ENCODE data around the gene F7.

Gene F7

DNA sequence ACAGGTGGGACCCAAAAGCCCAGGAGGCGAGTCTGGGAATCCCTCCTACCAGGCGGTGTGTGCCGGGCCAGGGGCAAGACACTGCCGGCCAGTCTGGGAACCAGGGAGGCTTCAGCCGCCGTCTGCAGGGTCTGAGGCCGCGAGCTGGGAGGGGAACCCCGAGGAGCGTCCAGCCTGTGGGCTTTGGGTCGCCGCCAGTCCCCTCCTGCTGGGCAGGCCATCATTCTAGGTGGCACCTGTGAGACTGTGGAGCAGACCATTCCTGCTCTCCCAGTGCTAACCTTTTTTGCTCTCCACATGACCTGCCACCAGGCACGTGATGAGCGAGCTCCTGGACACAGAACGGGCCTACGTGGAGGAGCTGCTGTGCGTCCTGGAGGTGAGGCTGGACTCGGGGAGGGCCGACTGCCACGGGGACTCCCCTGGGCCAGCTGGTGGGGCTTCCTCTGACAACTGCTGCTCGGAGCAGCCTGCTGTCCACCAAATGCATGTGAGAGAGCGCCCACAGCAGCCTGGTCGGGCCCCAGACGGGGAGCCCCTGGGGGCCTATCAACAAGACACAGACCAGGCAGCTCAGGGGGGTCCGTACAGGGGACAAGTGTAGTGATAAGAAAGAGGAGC, 24.6 kb upstream of the F7 start:
- TF ChIP-seq, protein P1, sequence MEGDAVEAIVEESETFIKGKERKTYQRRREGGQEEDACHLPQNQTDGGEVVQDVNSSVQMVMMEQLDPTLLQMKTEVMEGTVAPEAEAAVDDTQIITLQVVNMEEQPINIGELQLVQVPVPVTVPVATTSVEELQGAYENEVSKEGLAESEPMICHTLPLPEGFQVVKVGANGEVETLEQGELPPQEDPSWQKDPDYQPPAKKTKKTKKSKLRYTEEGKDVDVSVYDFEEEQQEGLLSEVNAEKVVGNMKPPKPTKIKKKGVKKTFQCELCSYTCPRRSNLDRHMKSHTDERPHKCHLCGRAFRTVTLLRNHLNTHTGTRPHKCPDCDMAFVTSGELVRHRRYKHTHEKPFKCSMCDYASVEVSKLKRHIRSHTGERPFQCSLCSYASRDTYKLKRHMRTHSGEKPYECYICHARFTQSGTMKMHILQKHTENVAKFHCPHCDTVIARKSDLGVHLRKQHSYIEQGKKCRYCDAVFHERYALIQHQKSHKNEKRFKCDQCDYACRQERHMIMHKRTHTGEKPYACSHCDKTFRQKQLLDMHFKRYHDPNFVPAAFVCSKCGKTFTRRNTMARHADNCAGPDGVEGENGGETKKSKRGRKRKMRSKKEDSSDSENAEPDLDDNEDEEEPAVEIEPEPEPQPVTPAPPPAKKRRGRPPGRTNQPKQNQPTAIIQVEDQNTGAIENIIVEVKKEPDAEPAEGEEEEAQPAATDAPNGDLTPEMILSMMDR (IDR thresholded peaks at IDR 0.05; ENCODE audit: insufficient read depth, low read length, missing control alignments) = no peak
- no peak for DNase-seq (ENCODE audit: low read depth, low spot score)
- ChIA-PET CTCF (no interaction called here), POLR2A (no interaction called here)
- no peak overlapping the region for H3K4me3 ChIP-seq (ENCODE audit: low read depth, low read length)

DNA sequence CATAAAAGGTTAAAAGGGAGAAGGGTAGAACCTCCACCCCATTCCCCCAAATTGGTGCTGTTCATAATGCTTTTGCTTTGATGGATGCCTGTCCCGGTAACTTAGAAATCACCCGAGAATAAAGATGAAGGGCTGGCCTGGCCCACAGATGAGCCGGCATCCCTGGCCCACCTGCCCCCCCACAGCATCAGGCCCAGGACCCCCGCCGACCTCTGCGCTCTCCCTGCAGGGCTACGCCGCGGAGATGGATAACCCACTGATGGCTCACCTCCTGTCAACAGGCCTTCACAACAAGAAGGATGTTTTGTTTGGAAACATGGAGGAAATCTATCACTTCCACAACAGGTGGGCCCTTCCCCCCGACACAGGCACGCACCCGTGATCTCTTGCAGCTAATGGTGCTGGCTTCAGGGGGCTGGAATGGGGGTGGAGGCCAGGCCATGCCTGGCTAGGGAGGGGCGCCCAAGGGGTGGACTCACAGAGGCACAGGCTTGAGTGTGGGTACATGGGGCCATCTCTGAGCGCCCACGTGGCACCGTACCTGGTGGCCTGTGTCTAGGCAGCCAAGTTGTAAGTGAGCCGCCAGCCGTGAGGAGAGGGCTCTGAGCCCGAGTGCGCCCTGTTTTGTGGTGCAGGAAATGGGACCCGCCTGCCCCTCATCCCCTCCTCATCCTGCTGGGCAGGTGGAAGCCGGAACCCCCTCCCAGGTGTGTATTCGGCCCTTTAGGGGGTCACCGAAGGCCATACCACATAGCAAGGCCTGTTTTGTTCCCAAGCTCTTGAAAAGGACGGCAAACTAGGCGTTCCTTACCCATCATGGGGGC, 23.2 kb upstream of the F7 start:
- POLR2A ChIA-PET = no interaction called here
- no peak overlapping the region for H3K4me3 ChIP-seq (ENCODE audit: low read depth, low read length)
- CTCF ChIA-PET = no interaction called here
- DNase-seq (ENCODE audit: low read depth, low spot score) = no peak
- TF ChIP-seq, protein P1 (IDR thresholded peaks at IDR 0.05; ENCODE audit: insufficient read depth, low read length, missing control alignments) = no peak

DNA sequence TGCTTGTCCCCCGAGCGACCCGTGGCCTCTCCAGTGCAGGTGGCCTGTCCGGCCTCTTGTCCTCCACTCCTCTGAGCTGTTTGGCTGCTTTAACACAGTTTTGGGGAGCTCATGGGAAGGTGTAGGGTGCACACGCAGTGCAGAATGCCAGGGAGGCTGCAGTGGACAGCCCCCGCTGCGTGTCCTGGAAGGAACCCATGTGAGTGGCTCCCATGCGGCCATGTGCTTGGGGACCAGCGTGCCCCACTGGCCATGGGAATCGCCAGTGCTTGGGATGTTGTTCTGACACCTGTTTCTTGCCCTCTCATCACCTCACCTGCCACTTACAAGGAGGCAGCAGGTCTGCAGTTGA, 22.6 kb upstream of the F7 start:
- H3K4me3 ChIP-seq (ENCODE audit: low read depth, low read length) = no peak overlapping the region
- POLR2A ChIA-PET = no interaction called here
- DNase-seq (ENCODE audit: low read depth, low spot score) = no peak
- TF ChIP-seq, protein P1 (IDR thresholded peaks at IDR 0.05; ENCODE audit: insufficient read depth, low read length, missing control alignments) = no peak
- CTCF ChIA-PET = interaction anchor here (1.8 kb wide), 1 partner anchor 8 kb away, joined by 3 read pairs; no protein-coding TSS in a partner anchor

DNA sequence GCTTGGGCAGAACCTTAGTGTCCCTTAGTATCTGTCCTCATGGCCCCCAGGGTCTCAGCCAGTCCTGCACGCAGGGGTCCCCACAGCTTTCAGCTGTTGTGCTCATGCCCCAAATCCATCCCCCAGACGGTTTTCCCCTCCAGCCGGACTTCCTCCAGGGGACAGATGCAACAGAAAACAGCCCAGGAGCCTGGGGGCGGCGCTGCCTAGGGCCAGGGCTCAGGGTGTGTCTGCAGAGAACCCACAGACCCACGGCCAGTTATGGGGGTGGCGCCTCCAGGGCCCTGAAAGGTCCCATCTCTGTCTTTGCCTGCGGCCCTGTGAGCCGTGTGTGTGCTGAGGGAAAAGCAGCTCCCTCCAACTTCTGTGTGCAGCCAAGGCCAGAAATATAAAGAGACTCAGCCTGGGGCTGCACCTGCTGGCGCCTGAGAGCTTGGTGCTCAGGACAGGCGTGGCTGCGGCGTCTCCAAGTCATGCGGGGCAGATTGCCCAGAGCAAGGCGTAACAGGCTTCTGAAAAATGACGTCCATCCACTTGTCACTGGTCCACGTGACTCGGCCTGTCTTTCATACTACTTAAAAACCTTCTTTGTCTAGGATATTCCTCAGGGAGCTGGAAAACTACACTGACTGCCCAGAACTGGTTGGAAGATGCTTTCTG, 22.1 kb upstream of the F7 start:
- H3K4me3 ChIP-seq (ENCODE audit: low read depth, low read length) = no peak overlapping the region
- ChIA-PET CTCF (interaction anchor here (1.8 kb wide), 1 partner anchor 8 kb away, joined by 3 read pairs; no protein-coding TSS in a partner anchor), POLR2A (no interaction called here)
- TF ChIP-seq, protein P1 (IDR thresholded peaks at IDR 0.05; ENCODE audit: insufficient read depth, low read length, missing control alignments) = no peak
- no peak for DNase-seq (ENCODE audit: low read depth, low spot score)

DNA sequence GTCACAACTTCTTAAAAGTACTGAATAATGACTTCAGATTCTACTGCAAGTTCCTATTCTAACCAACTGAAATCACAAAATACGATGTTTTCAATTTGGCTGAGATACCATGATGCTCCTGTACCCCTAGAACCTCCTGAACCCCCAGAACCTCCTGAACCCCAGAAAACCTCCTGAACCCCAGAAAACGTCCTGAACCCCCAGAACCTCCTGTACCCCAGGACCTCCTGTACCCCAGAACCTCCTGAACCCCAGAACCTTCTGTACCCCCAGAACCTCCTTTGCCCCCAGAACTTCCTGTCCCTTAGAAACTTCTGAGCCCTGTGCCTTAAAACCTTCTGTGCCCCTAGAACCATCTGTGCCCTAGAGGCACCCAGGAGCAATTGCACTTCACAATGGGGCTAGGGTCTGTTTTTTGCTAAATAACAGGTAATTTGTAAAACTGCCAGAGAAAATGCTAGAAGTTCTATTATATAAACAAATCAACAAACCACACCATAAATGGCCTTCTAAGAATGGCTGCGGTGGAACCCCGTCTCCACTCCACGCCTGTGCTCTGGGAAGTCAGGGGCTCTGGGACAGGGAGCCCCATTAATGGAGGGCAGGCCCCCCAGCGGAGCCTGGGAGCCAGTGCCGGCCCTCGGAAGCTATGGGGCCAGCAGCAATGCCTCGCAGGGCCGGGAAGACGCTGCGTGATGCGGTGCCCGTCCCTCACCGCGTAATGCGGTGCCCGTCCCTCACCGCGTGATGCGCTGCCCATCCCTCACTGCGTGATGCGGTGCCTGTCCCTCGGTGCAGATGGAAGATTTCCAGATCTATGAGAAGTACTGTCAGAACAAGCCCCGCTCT, 21.3 kb upstream of the F7 start:
- POLR2A ChIA-PET = no interaction called here
- DNase-seq (ENCODE audit: low read depth, low spot score) = no peak
- CTCF ChIA-PET = interaction anchor here (1.8 kb wide), 1 partner anchor 9 kb away, joined by 3 read pairs; no protein-coding TSS in a partner anchor
- TF ChIP-seq, protein P1 (IDR thresholded peaks at IDR 0.05; ENCODE audit: insufficient read depth, low read length, missing control alignments) = no peak
- H3K4me3 ChIP-seq (ENCODE audit: low read depth, low read length) = no peak overlapping the region

Measured in AG04449 (cell line).